Activated CD4-positive, alpha-beta T cell treated with anti-CD3 and anti-CD28 coated beads, Interleukin-2, Interleukin-4, amounts not matched to agents 100 ng/mL and 50 ng/mL, durations not matched to agents 16 hours and 8 hours (primary cell): ENCODE measurements around the gene TES.
"Not testable (repeated sequence)": the region's sequence is repeated elsewhere in the genome, so short reads cannot be mapped to it uniquely, and the experiment has no call there.

Source experiments
- DNase-seq: peaks from one replicate; pipeline ENCODE4 v3.0.0-alpha.2; 2020; ENCODE audit warnings: low spot score

The TES gene

GRCh38 chr7:116210345-116211005 lies at the start of gene TES:
TSS of gene TES (plus strand) at chr7:116210539. CDS start at chr7:116210708, 169 bp downstream.
- peak; percentile 74 for DNase-seq

- no peak for DNase-seq
Measured at GRCh38 chr7:116161728-116162127, 48.6 kb upstream of the TES start.

GRCh38 chr7:116162254-116162653 lies 48.1 kb upstream of the TES start:
- no peak for DNase-seq

- no peak for DNase-seq
Measured at GRCh38 chr7:116162992-116163391, 47.3 kb upstream of the TES start.

- DNase-seq, result no peak
Measured at GRCh38 chr7:116164552-116165306, 45.6 kb upstream of the TES start.

GRCh38 chr7:116165717-116166116 lies 44.6 kb upstream of the TES start:
- DNase-seq, result no peak

GRCh38 chr7:116166156-116166555 lies 44.2 kb upstream of the TES start:
- no peak for DNase-seq

GRCh38 chr7:116167177-116167576 lies 43.2 kb upstream of the TES start:
- peak; percentile 30 for DNase-seq

GRCh38 chr7:116169060-116169459 lies 41.3 kb upstream of the TES start:
- no peak for DNase-seq

- no peak for DNase-seq
Measured at GRCh38 chr7:116170180-116170579, 40.2 kb upstream of the TES start.

- DNase-seq, result no peak
Measured at GRCh38 chr7:116171094-116171493, 39.2 kb upstream of the TES start.

- DNase-seq, result no peak
Measured at GRCh38 chr7:116172353-116172752, 38.0 kb upstream of the TES start.

- DNase-seq, result peak; percentile 49
Measured at GRCh38 chr7:116173051-116174028, 37.0 kb upstream of the TES start.

GRCh38 chr7:116175095-116175494 lies 35.2 kb upstream of the TES start:
- DNase-seq, result not testable (repeated sequence)

GRCh38 chr7:116176226-116176625 lies 34.1 kb upstream of the TES start:
- DNase-seq, result no peak

GRCh38 chr7:116177009-116177408 lies 33.3 kb upstream of the TES start:
- DNase-seq, result no peak

- DNase-seq, result peak; percentile 48
Measured at GRCh38 chr7:116180302-116180701, 30.0 kb upstream of the TES start.

GRCh38 chr7:116182023-116182422 lies 28.3 kb upstream of the TES start:
- no peak for DNase-seq

GRCh38 chr7:116185450-116185849 lies 24.9 kb upstream of the TES start:
- no peak for DNase-seq

- no peak for DNase-seq
Measured at GRCh38 chr7:116185956-116186355, 24.4 kb upstream of the TES start.

GRCh38 chr7:116187400-116187799 lies 22.9 kb upstream of the TES start:
- DNase-seq, result no peak

GRCh38 chr7:116193329-116194087 lies 16.8 kb upstream of the TES start:
- no peak for DNase-seq
